Mesothelial cell of epicardium (in vitro differentiated cells): ENCODE data around the gene PGBD5. TPM values are rescaled to one million over a fixed set of nuclear protein-coding genes. Genes with fewer than 3 reads are reported as not detected.

Experiments used
- DNase-seq, 2 experiments: peaks; one replicate each; pipeline ENCODE4 v3.0.0; 2021; ENCODE audit warnings: low spot score in 2 of 2; ENCODE audit not compliant: unreplicated experiment in 2 of 2
- H3K27ac Mint-ChIP-seq: 2 replicates; pipeline ENCODE4 v1.8.0; 2021; ENCODE audit warnings: mixed read lengths
- H3K27me3 Mint-ChIP-seq: 2 replicates; pipeline ENCODE4 v1.8.0; 2021; ENCODE audit warnings: low read depth, mixed read lengths
- H3K36me3 Mint-ChIP-seq: 2 replicates; pipeline ENCODE4 v1.8.0; 2021; ENCODE audit warnings: mixed read lengths
- H3K4me1 Mint-ChIP-seq: 2 replicates; pipeline ENCODE4 v1.8.0; 2021; ENCODE audit warnings: mixed read lengths
- H3K4me3 Mint-ChIP-seq: 2 replicates; pipeline ENCODE4 v1.8.0; 2021; ENCODE audit warnings: mild to moderate bottlenecking, moderate library complexity, mixed read lengths
- H3K9me3 Mint-ChIP-seq: 2 replicates; pipeline ENCODE4 v1.8.0; 2021; ENCODE audit warnings: mixed read lengths
- CTCF ChIP-seq: fragments of 200-600 bp; sonication (generic); IDR thresholded peaks from one replicate; pipeline ENCODE4 v1.5.0; 2021; ENCODE audit warnings: antibody characterized with exemption; ENCODE audit not compliant: unreplicated experiment
- total RNA-seq: library from RNA; stranded (reverse); gene quantifications from 3 replicates; pipeline ENCODE4 v1.2.1, GENCODE V29; 2021

Gene PGBD5
- total RNA-seq, 1 donor from 2014 or later: 0.94 TPM

- Mint-ChIP-seq H3K27ac (no peak overlapping the region), H3K4me1 (peaks cover under 1% of the 10 kb centered on the region), H3K9me3 (no peaks in the 10 kb centered on the region), H3K36me3 (no peaks in the 10 kb centered on the region), H3K4me3 (no peak overlapping the region), H3K27me3 (no peaks in the 10 kb centered on the region)
- DNase-seq: no peak
- no peak for TF ChIP-seq CTCF
Measured at GRCh38 chr1:230354005-230354404, 72.1 kb downstream of the PGBD5 start.

GRCh38 chr1:230352537-230352936 lies 73.6 kb downstream of the PGBD5 start:
- Mint-ChIP-seq H3K4me1 (peaks cover 13% of the 10 kb centered on the region), H3K36me3 (no peaks in the 10 kb centered on the region), H3K27ac (no peak overlapping the region), H3K9me3 (no peaks in the 10 kb centered on the region), H3K4me3 (no peak overlapping the region), H3K27me3 (no peaks in the 10 kb centered on the region)
- no peak for TF ChIP-seq CTCF
- no peak for DNase-seq

- Mint-ChIP-seq H3K4me1 (peaks cover 13% of the 10 kb centered on the region), H3K9me3 (no peaks in the 10 kb centered on the region), H3K27me3 (no peaks in the 10 kb centered on the region), H3K4me3 (no peak overlapping the region), H3K36me3 (no peaks in the 10 kb centered on the region), H3K27ac (no peak overlapping the region)
- no peak for TF ChIP-seq CTCF
- DNase-seq: no peak
Measured at GRCh38 chr1:230351983-230352382, 74.1 kb downstream of the PGBD5 start.

- no peaks in the 10 kb centered on the region for H3K9me3 Mint-ChIP-seq
Measured at GRCh38 chr1:230351514-230351913, 74.6 kb downstream of the PGBD5 start.

GRCh38 chr1:230350208-230350921 lies 75.8 kb downstream of the PGBD5 start:
- Mint-ChIP-seq H3K9me3 (no peaks in the 10 kb centered on the region), H3K27ac (no peak overlapping the region), H3K27me3 (no peaks in the 10 kb centered on the region), H3K4me1 (peaks cover 13% of the 10 kb centered on the region), H3K4me3 (no peak overlapping the region), H3K36me3 (no peaks in the 10 kb centered on the region)
- no peak for TF ChIP-seq CTCF
- DNase-seq: no peak

More at GRCh38 chr1:230351514-230351913, 74.6 kb downstream of the PGBD5 start:
- Mint-ChIP-seq H3K27ac (no peak overlapping the region), H3K4me3 (no peak overlapping the region), H3K4me1 (peaks cover 13% of the 10 kb centered on the region), H3K27me3 (no peaks in the 10 kb centered on the region), H3K36me3 (no peaks in the 10 kb centered on the region)
- DNase-seq: no peak
- no peak for TF ChIP-seq CTCF
